Aorta (tissue), 5 donors: Measurements from ENCODE around the gene PFDN1. TPM values are rescaled to one million over a fixed set of nuclear protein-coding genes. Genes with fewer than 3 reads are reported as not detected.

Experiments used
- ATAC-seq: fragments of 200-7000 bp; cut with Tn5 transposase; one replicate; pipeline ENCODE4 v1.9.1; 2022; ENCODE audit warnings: moderate library complexity; ENCODE audit not compliant: low FRiP score
- DNase-seq, 2 donors: peaks; one replicate each; pipeline ENCODE4 v3.0.0-alpha.2; 2020
- H3K27ac ChIP-seq, 2 donors: one replicate each; pipeline ENCODE4 v1.5.1; 2013; ENCODE audit warnings: low read length in 2 of 2, mild to moderate bottlenecking in 2 of 2, moderate library complexity in 2 of 2, control low read depth in 1 of 2, inconsistent platforms in 1 of 2, low read depth in 1 of 2
- H3K27me3 ChIP-seq, 2 donors: one replicate each; pipeline ENCODE4 v1.6.1; 2013; ENCODE audit warnings: control low read depth in 1 of 2, low read length in 1 of 2, mild to moderate bottlenecking in 1 of 2, moderate library complexity in 1 of 2; ENCODE audit not compliant: insufficient read depth in 2 of 2, control insufficient read depth in 1 of 2
- H3K36me3 ChIP-seq, 2 donors: one replicate each; pipeline ENCODE4 v1.6.1; 2013; ENCODE audit warnings: control low read depth in 1 of 2, low read length in 1 of 2, mild to moderate bottlenecking in 1 of 2; ENCODE audit not compliant: insufficient read depth in 2 of 2, control insufficient read depth in 1 of 2
- H3K4me1 ChIP-seq, 2 donors: one replicate each; pipeline ENCODE4 v1.6.1; 2013; ENCODE audit warnings: low read length in 2 of 2, control low read depth in 1 of 2, mild to moderate bottlenecking in 1 of 2, moderate library complexity in 1 of 2; ENCODE audit not compliant: insufficient read depth in 2 of 2, control insufficient read depth in 1 of 2
- H3K4me3 ChIP-seq, 2 donors: one replicate each; pipeline ENCODE4 v1.5.1; 2013; ENCODE audit warnings: low read length in 2 of 2, control low read depth in 1 of 2, mild to moderate bottlenecking in 1 of 2
- H3K9me3 ChIP-seq: one replicate; pipeline ENCODE4 v1.6.1; 2013; ENCODE audit warnings: mild to moderate bottlenecking, low read length; ENCODE audit not compliant: control insufficient read depth
- WGBS, 2 donors: extraction: QIAGEN DNeasy Blood & Tissue Kit; methylation state at CpG; one replicate each; pipeline ENCODE4 v1.1.7; 2013; 5-methylcytosine and 5-hydroxymethylcytosine counted together
- intact Hi-C, 2 donors: fragments of 100-400 bp; cut with DNase I; formaldehyde crosslinking; loops; one replicate each; pipeline versions ENCODE4 v1.14.2 to v1.15.0; 2022
- polyA plus RNA-seq, 2 donors: library from polyadenylated mRNA; stranded (reverse); fragments of 200-250 nt; gene quantifications; one replicate each; pipeline ENCODE4 v1.2.3, GENCODE V29; 2013
- total RNA-seq, 2 donors: library from RNA; stranded (reverse); fragmentation: NEBNext Ultra II Directional; extraction: Animal tissue kit (Norgen Biotek cat#: 25700); gene quantifications; one replicate each; pipeline ENCODE4 v1.2.1, GENCODE V29; 2021
- donor health status: healthy with polysubstance abuse.
- donor health status: Bipolar disorder and iron deficiency.
- donor health status: DM: no; HTN: no; CAD: no.
- donor health status: DM: no; HTN: no; CAD: no.
- donor health status: DM: yes; HTN: yes; CAD: no.

Gene PFDN1
- total and polyA plus RNA-seq, 4 donors: 31.8 to 89.5 (median 58.8) TPM

DNA sequence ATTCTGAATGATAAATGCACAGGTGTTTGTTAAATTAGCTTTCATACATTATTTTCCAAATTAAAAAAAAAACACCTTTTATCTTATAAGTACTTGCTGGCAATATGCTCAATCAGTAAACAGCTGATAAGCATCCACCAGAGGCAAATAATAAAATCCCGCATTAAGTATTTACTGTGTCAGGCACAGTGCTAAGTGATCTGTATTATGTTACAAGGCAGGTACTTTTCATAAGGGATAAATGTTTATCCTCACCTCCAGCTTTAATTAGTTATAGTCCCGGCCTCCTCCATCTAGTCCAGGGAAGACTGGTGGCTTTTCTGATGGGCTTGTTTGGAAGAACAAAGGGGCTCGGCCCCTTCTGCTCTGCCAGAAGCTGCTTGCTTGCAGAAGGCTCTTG is 40.1 kb downstream of the PFDN1 start:
- Histone ChIP-seq H3K27ac (no peak overlapping the region), H3K9me3 (no peaks in the 10 kb centered on the region), H3K36me3 (peaks cover 0 to 2% of the 10 kb centered on the region in 2 donors), H3K4me1 (peaks cover 2 to 3% of the 10 kb centered on the region in 2 donors), H3K4me3 (no peak overlapping the region), H3K27me3 (no peaks in the 10 kb centered on the region)
- DNase-seq (no peak), ATAC-seq (no peak)
- WGBS, 2 donors: 92 to 93% methylated on average over 3 of the region's 3 CpGs
- intact Hi-C loops: no loop called here

DNA sequence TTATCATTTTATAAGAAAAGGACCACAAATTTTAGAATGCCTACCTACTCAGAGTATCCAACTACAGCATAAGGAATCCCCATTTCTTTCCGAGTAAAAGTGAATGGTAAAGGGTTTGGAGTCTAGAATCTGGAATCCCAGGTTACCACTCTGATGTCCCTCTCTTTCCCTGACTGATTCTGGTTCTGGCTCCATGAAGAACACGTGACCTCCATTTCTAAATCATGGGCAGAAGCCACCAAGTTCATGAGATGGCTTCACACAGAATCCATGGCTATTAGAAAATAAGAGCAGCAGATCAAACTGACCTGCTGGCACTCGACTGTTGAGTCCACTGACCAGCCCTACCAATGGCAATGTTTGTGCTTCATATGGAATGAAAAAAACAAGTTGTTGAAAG is 40.7 kb downstream of the PFDN1 start:
- no peak for DNase-seq
- no peaks in the 10 kb centered on the region for H3K9me3 ChIP-seq
- H3K4me1 ChIP-seq: peaks cover 2 to 3% of the 10 kb centered on the region in 2 donors
- H3K36me3 ChIP-seq: peaks cover 0 to 2% of the 10 kb centered on the region in 2 donors
- WGBS, 2 donors: 84 to 91% methylated on average over 3 of the region's 3 CpGs
- H3K27me3 ChIP-seq: no peaks in the 10 kb centered on the region
- no peak overlapping the region for H3K27ac ChIP-seq
- H3K4me3 ChIP-seq: no peak overlapping the region
- intact Hi-C loops: no loop called here
- ATAC-seq: no peak

DNA sequence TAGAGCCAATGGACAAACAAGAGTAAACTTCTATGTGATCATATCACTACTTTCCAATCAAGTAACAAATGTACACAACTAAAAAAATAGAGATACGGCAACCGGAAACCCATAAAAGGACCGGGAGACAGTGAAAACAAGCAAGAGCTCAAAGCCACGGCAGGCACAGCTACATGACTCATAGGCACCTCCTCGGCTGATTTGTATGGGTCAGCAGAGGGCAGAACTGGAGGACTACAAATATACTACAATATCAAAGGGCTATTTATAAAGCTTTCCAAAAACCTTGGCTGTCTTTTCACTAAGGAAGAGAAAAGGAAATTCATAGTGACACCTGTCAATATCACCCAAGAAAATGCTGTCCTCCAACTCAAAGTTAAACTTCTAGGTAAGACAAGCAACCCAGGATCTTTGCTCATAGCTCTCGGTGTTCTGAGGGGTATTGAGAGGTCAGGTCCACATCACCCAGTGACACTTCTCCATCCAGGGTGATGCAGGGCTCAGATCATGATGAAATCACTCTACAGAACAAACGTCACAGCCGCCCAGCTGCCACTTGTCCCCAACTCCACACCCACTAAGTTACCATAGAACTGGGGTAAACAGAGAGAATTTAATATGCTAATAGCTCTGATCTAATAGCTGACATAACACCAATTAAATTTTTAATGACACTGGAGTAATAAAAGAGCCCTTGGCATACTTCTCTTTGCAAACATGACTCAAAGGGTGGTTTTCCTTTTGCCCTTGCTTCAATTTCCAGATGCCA is 41.3 kb downstream of the PFDN1 start:
- intact Hi-C loops: no loop called here
- Histone ChIP-seq H3K4me3 (no peak overlapping the region), H3K27ac (no peak overlapping the region), H3K27me3 (no peaks in the 10 kb centered on the region), H3K9me3 (no peaks in the 10 kb centered on the region), H3K4me1 (peaks cover 2 to 3% of the 10 kb centered on the region in 2 donors), H3K36me3 (peaks cover 0 to 2% of the 10 kb centered on the region in 2 donors)
- ATAC-seq (peak; percentile 95), DNase-seq (peak in 1 of 2 donors; percentile 78)
- WGBS, 2 donors: 18 to 22% methylated on average over 8 of the region's 8 CpGs

- no peaks in the 10 kb centered on the region for H3K9me3 ChIP-seq
- no peaks in the 10 kb centered on the region for H3K27me3 ChIP-seq
- no peak overlapping the region for H3K4me3 ChIP-seq
- H3K27ac ChIP-seq: no peak overlapping the region
- DNase-seq: no peak
- WGBS, 2 donors: 96 to 98% methylated on average over 2 of the region's 2 CpGs
- H3K36me3 ChIP-seq: peaks cover 0 to 2% of the 10 kb centered on the region in 2 donors
- intact Hi-C loops: no loop called here
- no peak for ATAC-seq
- peaks cover 2 to 3% of the 10 kb centered on the region in 2 donors for H3K4me1 ChIP-seq
Measured at GRCh38 chr5:140260089-140260656, 42.7 kb downstream of the PFDN1 start.

DNA sequence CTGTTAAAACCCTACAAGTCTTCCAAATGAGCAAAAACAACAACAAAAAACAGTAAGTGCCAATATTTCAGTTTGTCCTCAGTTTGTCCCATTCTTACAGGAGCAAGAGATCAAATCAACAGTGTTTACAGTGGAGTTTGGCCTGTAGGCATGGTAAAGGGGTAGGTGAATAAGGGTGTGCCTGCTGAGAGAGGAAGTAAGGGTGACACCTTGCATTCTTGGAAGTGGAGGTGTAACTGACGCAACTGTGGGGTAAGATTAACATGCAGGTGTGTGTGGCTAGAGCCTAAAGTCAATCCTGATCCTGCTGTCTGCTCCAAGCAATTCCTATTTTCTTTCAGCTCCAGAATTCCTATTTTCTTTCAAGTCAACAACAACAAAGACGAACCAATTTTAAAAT is 43.4 kb downstream of the PFDN1 start:
- ATAC-seq (no peak), DNase-seq (no peak)
- intact Hi-C loops: no loop called here

GRCh38 chr5:140258873-140259272 is 44.0 kb downstream of the PFDN1 start:
- no peaks in the 10 kb centered on the region for H3K27me3 ChIP-seq
- ATAC-seq (no peak), DNase-seq (no peak)
- no peak overlapping the region for H3K27ac ChIP-seq
- peaks cover 2 to 3% of the 10 kb centered on the region in 2 donors for H3K4me1 ChIP-seq
- intact Hi-C loops: no loop called here
- WGBS, 2 donors: 92 to 94% methylated on average over 4 of the region's 4 CpGs
- no peaks in the 10 kb centered on the region for H3K9me3 ChIP-seq
- H3K4me3 ChIP-seq: no peak overlapping the region
- peaks cover 0 to 2% of the 10 kb centered on the region in 2 donors for H3K36me3 ChIP-seq

More for the DNA sequence above, 43.4 kb downstream of the PFDN1 start:
- Histone ChIP-seq H3K4me1 (peaks cover 2 to 3% of the 10 kb centered on the region in 2 donors), H3K9me3 (no peaks in the 10 kb centered on the region), H3K27ac (no peak overlapping the region), H3K27me3 (no peaks in the 10 kb centered on the region), H3K4me3 (no peak overlapping the region), H3K36me3 (peaks cover 0 to 2% of the 10 kb centered on the region in 2 donors)
- WGBS, 2 donors: 93 to 100% methylated on average over 2 of the region's 2 CpGs

DNA sequence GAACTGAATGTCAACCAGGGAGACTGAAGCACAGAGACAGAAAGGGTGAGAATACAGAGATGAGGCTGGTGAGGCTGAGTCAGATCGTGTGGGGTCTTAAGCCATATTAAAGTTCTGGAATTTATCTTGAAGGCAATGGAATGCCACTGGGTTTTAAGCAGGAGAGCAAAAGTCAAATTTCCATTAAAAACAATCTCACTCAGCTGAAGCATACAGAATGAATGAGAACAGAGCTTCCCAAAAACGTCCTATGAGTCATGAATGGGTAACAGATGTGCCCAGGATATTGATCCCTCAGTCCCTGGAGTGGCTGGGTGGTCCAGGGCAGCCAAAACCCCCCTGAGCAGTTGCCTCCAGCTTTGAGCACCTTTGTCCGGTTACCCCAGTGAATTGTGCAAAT is 44.9 kb downstream of the PFDN1 start:
- Histone ChIP-seq H3K27ac (no peak overlapping the region), H3K4me3 (no peak overlapping the region), H3K36me3 (peaks cover 0 to 2% of the 10 kb centered on the region in 2 donors), H3K9me3 (no peaks in the 10 kb centered on the region), H3K27me3 (no peaks in the 10 kb centered on the region), H3K4me1 (peaks cover 2 to 3% of the 10 kb centered on the region in 2 donors)
- intact Hi-C loops: no loop called here
- 72 to 74% methylated on average over 3 of the region's 3 CpGs for WGBS, 2 donors
- no peak for DNase-seq
- no peak for ATAC-seq

DNA sequence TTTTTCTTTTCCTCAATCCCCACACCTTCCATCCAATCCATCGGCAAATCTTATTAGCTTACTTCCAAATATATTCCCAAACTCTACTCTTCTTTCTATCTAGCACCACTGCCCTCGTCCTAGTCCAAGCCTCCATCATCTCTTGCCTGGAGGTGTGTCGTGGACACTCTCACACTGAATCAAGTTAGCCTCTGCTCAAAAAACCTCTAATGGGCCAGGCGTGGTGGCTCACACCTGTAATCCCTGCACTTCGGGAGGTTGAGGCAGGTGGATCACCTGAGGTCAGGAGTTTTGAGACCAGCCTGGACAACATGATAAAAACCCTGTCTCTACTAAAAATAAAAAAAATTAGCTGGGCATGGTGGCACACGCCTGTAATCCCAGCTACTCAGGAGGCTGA is 46.2 kb downstream of the PFDN1 start:
- H3K4me3 ChIP-seq: no peak overlapping the region
- 96 to 97% methylated on average over 6 of the region's 6 CpGs for WGBS, 2 donors
- ATAC-seq (no peak), DNase-seq (no peak)
- intact Hi-C loops: no loop called here
- peaks cover 0 to 2% of the 10 kb centered on the region in 2 donors for H3K4me1 ChIP-seq
- no peaks in the 10 kb centered on the region for H3K27me3 ChIP-seq
- H3K36me3 ChIP-seq: peaks cover 0 to 2% of the 10 kb centered on the region in 2 donors
- no peak overlapping the region for H3K27ac ChIP-seq
- no peaks in the 10 kb centered on the region for H3K9me3 ChIP-seq
